Neural progenitor cell (in vitro differentiated cells): Measurements from ENCODE around the gene PRKCH. TPM values are rescaled to one million over a fixed set of nuclear protein-coding genes. Genes with fewer than 3 reads are reported as not detected.

Source experiments
- DNase-seq: peaks from one replicate; pipeline ENCODE4 v3.0.0-alpha.2; 2016; ENCODE audit warnings: low spot score
- H2AFZ ChIP-seq: fragments of 200-600 bp; sonication (generic); replicated peaks from 2 replicates; pipeline ENCODE4 v1.6.1; 2016; ENCODE audit warnings: antibody characterized with exemption
- H3F3A ChIP-seq: fragments of 200-600 bp; sonication (generic); 2 replicates; pipeline ENCODE4 v1.6.1; 2016; ENCODE audit warnings: antibody characterized with exemption, low read depth
- H3K27ac ChIP-seq: fragments of 200-600 bp; sonication (generic); 2 replicates; pipeline ENCODE4 v1.5.1; 2016; ENCODE audit warnings: mild to moderate bottlenecking
- H3K27me3 ChIP-seq: fragments of 200-600 bp; sonication (generic); 2 replicates; pipeline ENCODE4 v1.6.1; 2016; ENCODE audit warnings: mild to moderate bottlenecking, moderate library complexity
- H3K36me3 ChIP-seq: fragments of 200-600 bp; sonication (generic); 2 replicates; pipeline ENCODE4 v1.5.1; 2016
- H3K4me1 ChIP-seq: fragments of 200-600 bp; sonication (generic); 2 replicates; pipeline ENCODE4 v1.6.1; 2016; ENCODE audit warnings: mixed run types
- H3K4me2 ChIP-seq: fragments of 200-600 bp; sonication (generic); 2 replicates; pipeline ENCODE4 v1.6.1; 2016
- H3K4me3 ChIP-seq: fragments of 200-600 bp; sonication (generic); 2 replicates; pipeline ENCODE4 v1.5.1; 2016
- H3K79me2 ChIP-seq: fragments of 200-600 bp; sonication (generic); 2 replicates; pipeline ENCODE4 v1.6.1; 2016; ENCODE audit warnings: low read depth
- H3K9ac ChIP-seq: fragments of 200-600 bp; sonication (generic); 2 replicates; pipeline ENCODE4 v1.6.1; 2016
- H3K9me3 ChIP-seq: fragments of 200-600 bp; sonication (generic); 2 replicates; pipeline ENCODE4 v1.5.1; 2016; ENCODE audit warnings: low read depth
- H4K20me1 ChIP-seq: fragments of 200-600 bp; sonication (generic); 2 replicates; pipeline ENCODE4 v1.6.1; 2016; ENCODE audit warnings: low read depth
- H3K27ac Mint-ChIP-seq: 3 replicates; pipeline ENCODE4 v1.8.0; 2021; ENCODE audit warnings: mixed read lengths
- H3K27me3 Mint-ChIP-seq: 2 replicates; pipeline ENCODE4 v1.8.0; 2022; ENCODE audit warnings: low read depth, mild to moderate bottlenecking, inconsistent platforms, moderate library complexity, mixed read lengths; ENCODE audit not compliant: insufficient read depth
- H3K36me3 Mint-ChIP-seq: 3 replicates; pipeline ENCODE4 v1.8.0; 2021; ENCODE audit warnings: mixed read lengths
- H3K4me1 Mint-ChIP-seq: 3 replicates; pipeline ENCODE4 v1.8.0; 2021; ENCODE audit warnings: mixed read lengths
- H3K4me3 Mint-ChIP-seq: 3 replicates; pipeline ENCODE4 v1.8.0; 2021; ENCODE audit warnings: mild to moderate bottlenecking, moderate library complexity, mixed read lengths
- H3K9me3 Mint-ChIP-seq: 3 replicates; pipeline ENCODE4 v1.8.0; 2020; ENCODE audit warnings: mixed read lengths
- CTCF ChIP-seq: fragments of 200-600 bp; sonication (generic); IDR thresholded peaks from 2 replicates; pipeline ENCODE4 v1.5.1; 2017; ENCODE audit warnings: antibody characterized with exemption, mild to moderate bottlenecking
- EZH2 ChIP-seq: fragments of 200-600 bp; sonication (generic); IDR thresholded peaks from 2 replicates; pipeline ENCODE4 v1.6.1; 2017; ENCODE audit warnings: antibody characterized with exemption, mild to moderate bottlenecking, moderate library complexity
- EZH2phosphoT487 ChIP-seq: fragments of 200-600 bp; sonication (generic); IDR thresholded peaks from 2 replicates; pipeline ENCODE4 v1.6.1; 2017; ENCODE audit warnings: antibody characterized with exemption
- total RNA-seq: library from RNA; depleted of rRNA; stranded (reverse); fragments of >200 nt; gene quantifications from 2 replicates; pipeline ENCODE4 v1.2.3, GENCODE V29; 2015; ENCODE audit warnings: low replicate concordance

The PRKCH gene
- total RNA-seq, 1 donor from 2014 or later: 1.3 TPM

DNA sequence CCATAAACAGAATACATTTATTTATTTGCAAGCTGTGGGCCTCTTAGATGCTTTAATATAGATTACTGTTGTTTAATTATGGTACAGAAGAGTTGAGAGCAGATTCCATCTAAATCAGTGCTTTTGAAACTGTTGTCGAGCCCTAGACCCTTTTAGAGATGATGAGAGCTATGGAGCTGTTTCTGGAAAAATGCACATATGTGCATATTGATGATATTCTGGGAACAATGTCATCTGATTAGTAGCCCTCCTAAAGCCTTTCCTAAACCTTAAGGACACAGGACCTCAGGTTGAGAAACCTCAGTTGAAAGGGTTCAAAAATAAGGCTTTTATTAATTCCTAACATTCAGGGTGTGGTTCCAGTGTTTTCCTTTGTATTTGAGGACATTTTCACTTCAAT is 11.7 kb downstream of the PRKCH start:
- H3K9ac ChIP-seq: no peak overlapping the region
- H3K9me3 Mint-ChIP-seq: no peaks in the 10 kb centered on the region
- no peak overlapping the region for H3K4me3 ChIP-seq
- no peak for DNase-seq
- H3K27ac ChIP-seq: no peak overlapping the region
- no peak overlapping the region for H3K4me3 Mint-ChIP-seq
- no peak overlapping the region for H3K27ac Mint-ChIP-seq
- TF ChIP-seq EZH2 (no peak), EZH2phosphoT487 (no peak), CTCF (no peak)
- no peaks in the 10 kb centered on the region for H3K36me3 ChIP-seq
- H3K36me3 Mint-ChIP-seq: no peaks in the 10 kb centered on the region
- peaks cover 3% of the 10 kb centered on the region for H3F3A ChIP-seq
- no peaks in the 10 kb centered on the region for H3K79me2 ChIP-seq
- peaks cover 14% of the 10 kb centered on the region for H3K4me1 ChIP-seq
- H3K4me1 Mint-ChIP-seq: no peaks in the 10 kb centered on the region
- no peak overlapping the region for H2AFZ ChIP-seq
- no peaks in the 10 kb centered on the region for H3K9me3 ChIP-seq
- H3K27me3 Mint-ChIP-seq: peaks cover 3% of the 10 kb centered on the region
- H3K4me2 ChIP-seq: no peak overlapping the region
- no peaks in the 10 kb centered on the region for H4K20me1 ChIP-seq
- no peaks in the 10 kb centered on the region for H3K27me3 ChIP-seq

DNA sequence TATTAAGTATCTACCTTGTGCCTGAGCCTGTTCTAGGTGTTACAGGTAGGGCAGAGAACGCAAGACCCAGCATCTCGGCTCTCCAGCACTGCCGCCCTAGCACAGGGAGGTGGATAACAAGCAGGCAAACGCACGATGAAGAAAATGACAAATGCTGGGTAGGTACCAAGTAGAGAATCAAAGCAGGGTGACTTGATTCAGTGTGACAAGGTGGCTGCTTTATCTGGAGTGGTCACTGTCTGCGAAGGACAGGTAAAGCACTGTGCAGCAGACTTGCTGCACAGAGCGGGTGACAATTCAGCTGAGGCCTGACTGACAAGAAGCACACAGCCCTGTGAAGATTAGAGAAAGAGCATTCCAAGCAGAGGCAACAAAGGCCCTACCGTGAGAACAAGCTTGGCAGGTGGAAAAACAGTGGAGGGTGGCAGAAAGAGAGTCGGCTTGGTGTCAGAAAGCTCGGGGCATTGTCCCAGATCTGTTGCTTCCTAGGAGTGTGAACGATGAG is 12.9 kb downstream of the PRKCH start:
- H2AFZ ChIP-seq: peak overlapping the region; percentile 66
- Mint-ChIP-seq H3K9me3 (no peaks in the 10 kb centered on the region), H3K27me3 (peaks cover 3% of the 10 kb centered on the region), H3K27ac (no peak overlapping the region), H3K36me3 (no peaks in the 10 kb centered on the region), H3K4me3 (no peak overlapping the region), H3K4me1 (no peaks in the 10 kb centered on the region)
- no peaks in the 10 kb centered on the region for H4K20me1 ChIP-seq
- peaks cover 3% of the 10 kb centered on the region for H3F3A ChIP-seq
- DNase-seq: peak; percentile 66
- TF ChIP-seq EZH2: no peak
- no peak for TF ChIP-seq EZH2phosphoT487
- TF ChIP-seq CTCF: no peak
- H3K36me3 ChIP-seq: no peaks in the 10 kb centered on the region
- no peaks in the 10 kb centered on the region for H3K79me2 ChIP-seq
- no peaks in the 10 kb centered on the region for H3K27me3 ChIP-seq
- H3K9ac ChIP-seq: no peak overlapping the region
- H3K9me3 ChIP-seq: no peaks in the 10 kb centered on the region
- H3K4me3 ChIP-seq: no peak overlapping the region
- H3K27ac ChIP-seq: no peak overlapping the region
- H3K4me2 ChIP-seq: peak overlapping the region; percentile 59
- peaks cover 14% of the 10 kb centered on the region for H3K4me1 ChIP-seq

DNA sequence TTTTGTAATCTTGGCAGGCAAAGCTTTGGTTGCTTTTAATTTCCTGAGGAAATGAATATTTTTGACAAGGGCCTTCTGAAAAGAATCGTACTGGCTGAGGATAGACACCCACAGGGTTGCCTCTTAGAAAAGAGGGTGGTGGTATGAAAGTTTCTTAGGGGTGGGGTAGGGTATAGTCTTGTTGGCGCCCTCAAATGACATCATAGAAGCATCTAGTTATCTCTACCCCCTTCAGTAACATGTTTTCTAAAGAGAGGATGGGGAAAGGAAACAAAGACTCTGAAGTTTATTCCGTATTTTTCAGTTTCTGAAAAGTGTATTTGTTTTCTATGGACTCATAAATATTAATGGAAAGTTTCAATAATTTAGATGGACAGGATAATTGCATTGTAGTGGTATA is 13.7 kb downstream of the PRKCH start:
- H3K36me3 Mint-ChIP-seq: no peaks in the 10 kb centered on the region
- H3K4me3 Mint-ChIP-seq: no peak overlapping the region
- no peak for DNase-seq
- peaks cover 3% of the 10 kb centered on the region for H3F3A ChIP-seq
- no peaks in the 10 kb centered on the region for H3K27me3 ChIP-seq
- H3K36me3 ChIP-seq: no peaks in the 10 kb centered on the region
- TF ChIP-seq CTCF (no peak), EZH2 (no peak), EZH2phosphoT487 (no peak)
- H3K27ac Mint-ChIP-seq: no peak overlapping the region
- H2AFZ ChIP-seq: no peak overlapping the region
- no peaks in the 10 kb centered on the region for H3K9me3 Mint-ChIP-seq
- peaks cover 3% of the 10 kb centered on the region for H3K27me3 Mint-ChIP-seq
- no peaks in the 10 kb centered on the region for H4K20me1 ChIP-seq
- no peaks in the 10 kb centered on the region for H3K79me2 ChIP-seq
- no peak overlapping the region for H3K27ac ChIP-seq
- H3K4me1 ChIP-seq: peaks cover 14% of the 10 kb centered on the region
- H3K4me3 ChIP-seq: no peak overlapping the region
- H3K4me1 Mint-ChIP-seq: no peaks in the 10 kb centered on the region
- H3K9me3 ChIP-seq: no peaks in the 10 kb centered on the region
- H3K9ac ChIP-seq: no peak overlapping the region
- H3K4me2 ChIP-seq: no peak overlapping the region
